ENCODE measurements around the gene SEC16B.

SEC16B gene

DNA sequence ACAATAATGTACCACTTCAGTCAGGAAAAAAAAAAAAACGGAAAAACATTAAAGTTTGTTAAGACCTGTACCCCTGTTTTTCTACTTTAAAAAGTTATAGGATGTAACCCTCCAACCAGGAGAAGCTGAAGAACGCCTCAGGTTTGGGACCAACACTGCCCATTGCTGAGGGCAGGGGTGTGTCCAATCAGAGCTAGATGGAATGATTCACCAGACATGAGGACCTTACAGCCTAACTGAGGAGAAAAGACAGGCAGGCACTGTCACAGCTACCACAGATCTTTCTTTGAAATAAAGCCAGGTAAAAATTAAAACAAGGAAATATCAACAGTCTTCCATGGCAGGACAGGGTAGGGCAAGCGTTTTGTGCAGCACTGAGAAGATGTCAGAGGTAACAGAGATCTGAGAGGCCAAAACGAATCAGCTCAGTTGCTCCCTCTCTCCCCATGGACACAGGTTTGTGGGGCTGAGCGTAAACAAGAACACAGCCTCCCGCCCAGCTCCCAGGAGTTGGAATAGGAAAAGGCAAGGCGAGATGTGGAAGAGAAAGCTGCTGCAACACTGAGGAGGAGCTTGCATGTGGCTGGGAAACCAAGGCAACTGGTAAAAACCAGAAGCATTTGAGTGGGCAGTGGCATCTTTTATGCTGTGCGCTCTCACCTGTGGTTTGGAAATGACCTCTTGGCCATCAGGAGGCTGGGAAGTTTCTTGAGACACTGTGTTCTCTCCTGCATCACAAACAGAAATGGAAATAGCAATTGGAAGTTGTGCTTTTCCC lies 34.0 kb downstream of the SEC16B start:
- Histone ChIP-seq H3K4me3 (ENCODE audit: low read depth, low read length) (no peak overlapping the region), H3K36me3 (ENCODE audit: control insufficient read depth in 2 of 2, insufficient read depth in 1 of 2, low read length in 2 of 2) (no peaks in the 10 kb centered on the region), H3K9me3 (ENCODE audit: control insufficient read depth, insufficient read depth, low read depth, low read length) (no peaks in the 10 kb centered on the region), H3K4me1 (ENCODE audit: control insufficient read depth, insufficient read depth, low read length) (no peaks in the 10 kb centered on the region), H3K27ac (ENCODE audit: extremely low read depth, low read depth, low read length) (no peak overlapping the region)
- POLR2A ChIA-PET, result no interaction called here
- TF ChIP-seq ZNF335 (tag by site-specific recombination; conservative IDR thresholded peaks at IDR 0.05) (no peak), ZNF394 (tag by site-specific recombination; IDR thresholded peaks at IDR 0.05; ENCODE audit: borderline replicate concordance) (no peak), ZNF19 (tag by site-specific recombination; IDR thresholded peaks at IDR 0.05; ENCODE audit: low read depth) (no peak)
- TF ChIP-seq, protein P1, sequence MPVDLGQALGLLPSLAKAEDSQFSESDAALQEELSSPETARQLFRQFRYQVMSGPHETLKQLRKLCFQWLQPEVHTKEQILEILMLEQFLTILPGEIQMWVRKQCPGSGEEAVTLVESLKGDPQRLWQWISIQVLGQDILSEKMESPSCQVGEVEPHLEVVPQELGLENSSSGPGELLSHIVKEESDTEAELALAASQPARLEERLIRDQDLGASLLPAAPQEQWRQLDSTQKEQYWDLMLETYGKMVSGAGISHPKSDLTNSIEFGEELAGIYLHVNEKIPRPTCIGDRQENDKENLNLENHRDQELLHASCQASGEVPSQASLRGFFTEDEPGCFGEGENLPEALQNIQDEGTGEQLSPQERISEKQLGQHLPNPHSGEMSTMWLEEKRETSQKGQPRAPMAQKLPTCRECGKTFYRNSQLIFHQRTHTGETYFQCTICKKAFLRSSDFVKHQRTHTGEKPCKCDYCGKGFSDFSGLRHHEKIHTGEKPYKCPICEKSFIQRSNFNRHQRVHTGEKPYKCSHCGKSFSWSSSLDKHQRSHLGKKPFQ (tag by site-specific recombination; IDR thresholded peaks at IDR 0.05), result no peak
- TF ChIP-seq, protein P2, sequence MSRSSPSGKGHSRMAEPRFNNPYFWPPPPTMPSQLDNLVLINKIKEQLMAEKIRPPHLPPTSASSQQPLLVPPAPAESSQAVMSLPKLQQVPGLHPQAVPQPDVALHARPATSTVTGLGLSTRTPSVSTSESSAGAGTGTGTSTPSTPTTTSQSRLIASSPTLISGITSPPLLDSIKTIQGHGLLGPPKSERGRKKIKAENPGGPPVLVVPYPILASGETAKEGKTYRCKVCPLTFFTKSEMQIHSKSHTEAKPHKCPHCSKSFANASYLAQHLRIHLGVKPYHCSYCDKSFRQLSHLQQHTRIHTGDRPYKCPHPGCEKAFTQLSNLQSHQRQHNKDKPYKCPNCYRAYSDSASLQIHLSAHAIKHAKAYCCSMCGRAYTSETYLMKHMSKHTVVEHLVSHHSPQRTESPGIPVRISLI (tag by site-specific recombination; IDR thresholded peaks at IDR 0.05), result no peak
- CTCF ChIA-PET, result interaction anchor here (0.5 to 3.5 kb wide), 3 partner anchors 10 to 816 kb away, joined by 3 to 24 read pairs (median 3); no protein-coding TSS in a partner anchor

DNA sequence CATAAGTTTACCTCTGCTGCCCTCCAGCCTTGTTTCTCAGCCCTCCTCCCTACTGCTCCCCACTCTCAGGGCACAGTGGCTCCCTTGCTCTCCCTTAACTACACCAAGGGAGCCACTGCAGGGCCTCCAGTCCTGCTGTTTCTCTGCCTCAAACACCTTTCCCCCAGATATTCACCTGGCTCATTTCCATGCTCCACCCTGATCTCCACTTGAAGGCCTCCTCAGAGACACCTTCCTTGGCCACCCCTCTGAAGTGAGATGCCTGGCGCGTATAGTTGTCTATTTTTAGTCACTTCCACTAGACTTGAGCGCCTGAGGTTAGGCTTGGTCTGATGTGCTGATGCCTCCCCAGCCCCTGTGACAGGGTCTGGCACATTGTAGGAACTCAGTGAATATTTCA lies 34.9 kb downstream of the SEC16B start:
- ChIA-PET POLR2A (no interaction called here), CTCF (interaction anchor here (1.0 to 3.5 kb wide), 2 partner anchors 9 to 11 kb away, joined by 5 to 24 read pairs; no protein-coding TSS in a partner anchor)
- H3K4me3 ChIP-seq (ENCODE audit: low read depth, low read length), result no peak overlapping the region
- no peaks in the 10 kb centered on the region for H3K9me3 ChIP-seq (ENCODE audit: control insufficient read depth, insufficient read depth, low read depth, low read length)
- no peaks in the 10 kb centered on the region for H3K36me3 ChIP-seq (ENCODE audit: control insufficient read depth in 2 of 2, insufficient read depth in 1 of 2, low read length in 2 of 2)
- H3K4me1 ChIP-seq (ENCODE audit: control insufficient read depth, insufficient read depth, low read length), result no peaks in the 10 kb centered on the region
- TF ChIP-seq ZNF221 (tag by site-specific recombination; IDR thresholded peaks at IDR 0.05; ENCODE audit: borderline replicate concordance), result no peak
- TF ChIP-seq ZNF239 (tag by site-specific recombination; IDR thresholded peaks at IDR 0.05), result no peak
- TF ChIP-seq MYNN (tag by site-specific recombination; IDR thresholded peaks at IDR 0.05; ENCODE audit: borderline replicate concordance), result no peak
- no peak for TF ChIP-seq WT1 (tag by site-specific recombination; IDR thresholded peaks at IDR 0.05)
- TF ChIP-seq ZNF391 (tag by site-specific recombination; IDR thresholded peaks at IDR 0.05; ENCODE audit: borderline replicate concordance, low read depth), result no peak
- no peak for TF ChIP-seq ZNF280D (tag by site-specific recombination; IDR thresholded peaks at IDR 0.05)
- no peak for TF ChIP-seq ZNF214 (tag by site-specific recombination; IDR thresholded peaks at IDR 0.05; ENCODE audit: borderline replicate concordance)
- H3K27ac ChIP-seq (ENCODE audit: extremely low read depth, low read depth, low read length), result no peak overlapping the region

DNA sequence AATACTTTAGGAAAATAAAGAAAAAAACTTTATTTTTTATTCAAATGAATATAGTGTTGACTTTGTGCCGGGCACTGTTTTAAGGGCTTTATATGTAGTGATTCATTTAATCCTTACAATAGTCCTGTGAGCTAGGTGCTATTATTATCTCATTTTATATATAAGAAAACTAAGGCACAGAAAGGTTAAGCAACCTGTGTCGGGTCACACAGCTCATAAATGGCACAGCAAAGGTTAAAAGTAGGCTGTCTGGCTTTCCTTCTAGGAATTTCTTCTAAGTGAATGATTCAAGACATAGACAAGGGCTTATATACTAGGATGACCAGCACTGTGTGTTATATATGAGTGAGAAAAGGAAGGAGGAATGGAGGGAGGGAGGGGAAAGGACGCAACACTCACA lies 35.4 kb downstream of the SEC16B start:
- no peak overlapping the region for H3K4me3 ChIP-seq (ENCODE audit: low read depth, low read length)
- no peak overlapping the region for H3K27ac ChIP-seq (ENCODE audit: extremely low read depth, low read depth, low read length)
- POLR2A ChIA-PET, result interaction anchor here (0.6 kb wide), 1 partner anchor 19 kb away, joined by 3 read pairs; no protein-coding TSS in a partner anchor
- no peaks in the 10 kb centered on the region for H3K9me3 ChIP-seq (ENCODE audit: control insufficient read depth, insufficient read depth, low read depth, low read length)
- TF ChIP-seq ZBTB10 (tag by site-specific recombination; IDR thresholded peaks at IDR 0.05) (no peak), ZNF768 (tag by site-specific recombination; IDR thresholded peaks at IDR 0.05) (peak; percentile 51; the same call in 1 of the 2 replicates)
- H3K4me1 ChIP-seq (ENCODE audit: control insufficient read depth, insufficient read depth, low read length), result no peaks in the 10 kb centered on the region
- CTCF ChIA-PET, result interaction anchor here (1.0 to 3.5 kb wide), 2 partner anchors 8 to 11 kb away, joined by 5 to 24 read pairs; no protein-coding TSS in a partner anchor
- no peaks in the 10 kb centered on the region for H3K36me3 ChIP-seq (ENCODE audit: control insufficient read depth in 2 of 2, insufficient read depth in 1 of 2, low read length in 2 of 2)

Measured in HEK293 (cell line).